Colonic mucosa (tissue), 4 donors: ENCODE data around the gene SERPINA1. TPM values are rescaled to one million over a fixed set of nuclear protein-coding genes. Genes with fewer than 3 reads are reported as not detected.
"Not testable (repeated sequence)": the region's sequence is repeated elsewhere in the genome, so short reads cannot be mapped to it uniquely, and the experiment has no call there.

Experiments
- DNase-seq: peaks from one replicate; pipeline ENCODE4 v3.0.0-alpha.2; 2020
- H3K27ac ChIP-seq: fragments of 200-600 bp; one replicate; pipeline ENCODE4 v1.8.0; 2021
- H3K27me3 ChIP-seq: fragments of 200-600 bp; one replicate; pipeline ENCODE4 v1.8.0; 2021
- H3K36me3 ChIP-seq: fragments of 200-600 bp; one replicate; pipeline ENCODE4 v1.8.0; 2021
- H3K4me1 ChIP-seq: fragments of 200-600 bp; one replicate; pipeline ENCODE4 v1.8.0; 2021; ENCODE audit warnings: mild to moderate bottlenecking
- H3K4me3 ChIP-seq: fragments of 200-600 bp; one replicate; pipeline ENCODE4 v1.8.0; 2021
- H3K9ac ChIP-seq, 2 donors: one replicate each; pipeline ENCODE4 v1.7.0; 2013; ENCODE audit warnings: control low read depth in 2 of 2, low read depth in 2 of 2, low read length in 2 of 2
- H3K9me3 ChIP-seq: fragments of 200-600 bp; one replicate; pipeline ENCODE4 v1.8.0; 2021
- intact Hi-C: fragments of 100-400 bp; cut with DNase I; formaldehyde crosslinking; loops from one replicate; pipeline ENCODE4 v1.14.1; 2022
- total RNA-seq, 2 donors: library from RNA; stranded (reverse); fragmentation: NEBNext Ultra II Directional in 1 of 2; extraction: Animal tissue kit (Norgen Biotek cat#: 25700) in 1 of 2; gene quantifications; one replicate each; pipeline ENCODE4 v1.2.1, GENCODE V29; 2021
- TF ChIP-seq, protein P1 (sequence below): fragments of 200-600 bp; IDR thresholded peaks from one replicate; pipeline ENCODE4 v1.8.0; 2022; ENCODE audit warnings: antibody characterized with exemption, mild to moderate bottlenecking
- donor health status: healthy.
- donor health status: DM: no; HTN: no; CAD: no.
- donor health status: DM: no; HTN: no; CAD: no.

Gene SERPINA1
- total RNA-seq, 2 donors from 2014 or later = 153 to 278 TPM

GRCh38 chr14:94374116-94374515 is 14.3 kb downstream of the SERPINA1 start:
- TF ChIP-seq, protein P1, sequence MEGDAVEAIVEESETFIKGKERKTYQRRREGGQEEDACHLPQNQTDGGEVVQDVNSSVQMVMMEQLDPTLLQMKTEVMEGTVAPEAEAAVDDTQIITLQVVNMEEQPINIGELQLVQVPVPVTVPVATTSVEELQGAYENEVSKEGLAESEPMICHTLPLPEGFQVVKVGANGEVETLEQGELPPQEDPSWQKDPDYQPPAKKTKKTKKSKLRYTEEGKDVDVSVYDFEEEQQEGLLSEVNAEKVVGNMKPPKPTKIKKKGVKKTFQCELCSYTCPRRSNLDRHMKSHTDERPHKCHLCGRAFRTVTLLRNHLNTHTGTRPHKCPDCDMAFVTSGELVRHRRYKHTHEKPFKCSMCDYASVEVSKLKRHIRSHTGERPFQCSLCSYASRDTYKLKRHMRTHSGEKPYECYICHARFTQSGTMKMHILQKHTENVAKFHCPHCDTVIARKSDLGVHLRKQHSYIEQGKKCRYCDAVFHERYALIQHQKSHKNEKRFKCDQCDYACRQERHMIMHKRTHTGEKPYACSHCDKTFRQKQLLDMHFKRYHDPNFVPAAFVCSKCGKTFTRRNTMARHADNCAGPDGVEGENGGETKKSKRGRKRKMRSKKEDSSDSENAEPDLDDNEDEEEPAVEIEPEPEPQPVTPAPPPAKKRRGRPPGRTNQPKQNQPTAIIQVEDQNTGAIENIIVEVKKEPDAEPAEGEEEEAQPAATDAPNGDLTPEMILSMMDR = no peak
- no peaks in the 10 kb centered on the region for H3K4me1 ChIP-seq
- no peaks in the 10 kb centered on the region for H3K36me3 ChIP-seq
- H3K9me3 ChIP-seq = no peaks in the 10 kb centered on the region
- H3K4me3 ChIP-seq = no peak overlapping the region
- H3K9ac ChIP-seq = no peak overlapping the region
- intact Hi-C loops = no loop called here
- DNase-seq = no peak
- H3K27me3 ChIP-seq = no peaks in the 10 kb centered on the region
- H3K27ac ChIP-seq = no peak overlapping the region

DNA sequence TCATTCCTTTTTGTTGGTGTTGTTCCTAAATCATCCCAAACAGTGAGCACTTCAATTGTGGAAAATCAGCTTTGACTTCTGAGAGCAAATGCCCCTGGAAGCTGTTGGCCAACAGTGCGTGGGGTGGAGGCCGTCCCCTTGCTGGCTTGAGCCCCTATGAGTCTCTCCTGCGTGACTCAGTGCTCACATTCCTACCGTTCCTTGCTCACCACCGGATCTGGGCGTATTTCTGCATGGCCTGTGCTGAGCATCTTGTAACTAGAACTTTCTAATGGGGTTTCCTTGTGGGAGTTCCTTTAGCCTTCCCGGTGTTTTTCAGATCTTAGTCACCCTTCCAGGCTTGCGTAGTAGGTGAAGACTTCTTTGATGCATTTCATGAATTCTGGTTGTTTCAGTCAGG is 14.7 kb downstream of the SERPINA1 start:
- H3K27ac ChIP-seq = no peak overlapping the region
- no peak for DNase-seq
- no peaks in the 10 kb centered on the region for H3K9me3 ChIP-seq
- H3K36me3 ChIP-seq = no peaks in the 10 kb centered on the region
- intact Hi-C loops = no loop called here
- no peaks in the 10 kb centered on the region for H3K27me3 ChIP-seq
- H3K4me1 ChIP-seq = no peaks in the 10 kb centered on the region
- H3K4me3 ChIP-seq = no peak overlapping the region
- TF ChIP-seq, protein P1 = no peak
- H3K9ac ChIP-seq = no peak overlapping the region

GRCh38 chr14:94372021-94372605 is 16.3 kb downstream of the SERPINA1 start:
- no peaks in the 10 kb centered on the region for H3K27me3 ChIP-seq
- no peaks in the 10 kb centered on the region for H3K9me3 ChIP-seq
- no peak for DNase-seq
- TF ChIP-seq, protein P1 = no peak
- no peaks in the 10 kb centered on the region for H3K36me3 ChIP-seq
- H3K27ac ChIP-seq = no peak overlapping the region
- intact Hi-C loops = no loop called here
- H3K4me3 ChIP-seq = no peak overlapping the region
- no peaks in the 10 kb centered on the region for H3K4me1 ChIP-seq
- H3K9ac ChIP-seq = no peak overlapping the region

DNA sequence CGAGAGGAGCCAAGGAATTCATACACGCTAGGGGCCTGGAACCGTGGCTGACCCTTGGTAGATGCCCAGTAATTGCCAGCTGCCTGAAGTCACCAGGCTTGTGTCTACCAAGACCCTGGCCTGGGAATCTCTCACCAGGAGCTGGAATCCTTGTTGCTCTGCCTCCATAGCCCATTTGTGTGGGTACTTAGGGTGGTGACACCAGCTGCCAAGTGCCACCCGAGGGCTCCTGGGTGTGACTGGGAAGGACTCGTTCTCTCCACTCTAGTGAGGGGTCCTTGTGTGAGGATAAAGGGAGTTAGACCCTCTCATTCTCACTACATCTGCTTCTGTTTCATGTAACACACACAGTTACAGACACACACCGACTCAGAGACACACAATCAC is 17.9 kb downstream of the SERPINA1 start:
- TF ChIP-seq, protein P1 = no peak
- H3K27ac ChIP-seq = no peak overlapping the region
- DNase-seq = no peak

GRCh38 chr14:94369766-94370523 is 18.5 kb downstream of the SERPINA1 start:
- H3K27me3 ChIP-seq, intact Hi-C loops, DNase-seq, H3K36me3 ChIP-seq, H3K27ac ChIP-seq, H3K4me3 ChIP-seq, H3K4me1 ChIP-seq, H3K9me3 ChIP-seq, H3K9ac ChIP-seq: not testable (repeated sequence)

More for the DNA sequence above, 17.9 kb downstream of the SERPINA1 start:
- Histone ChIP-seq H3K9ac (no peak overlapping the region), H3K9me3 (no peaks in the 10 kb centered on the region), H3K36me3 (no peaks in the 10 kb centered on the region), H3K27me3 (no peaks in the 10 kb centered on the region), H3K4me1 (no peaks in the 10 kb centered on the region), H3K4me3 (no peak overlapping the region)
- intact Hi-C loops = no loop called here

- intact Hi-C loops = no loop called here
- Histone ChIP-seq H3K9ac (no peak overlapping the region), H3K9me3 (no peaks in the 10 kb centered on the region), H3K27ac (no peak overlapping the region), H3K4me1 (no peaks in the 10 kb centered on the region), H3K4me3 (no peak overlapping the region), H3K27me3 (no peaks in the 10 kb centered on the region), H3K36me3 (no peaks in the 10 kb centered on the region)
- TF ChIP-seq, protein P1 = no peak
- DNase-seq = no peak
Observed at GRCh38 chr14:94368956-94369355, 19.4 kb downstream of the SERPINA1 start.
